Loucy (cell line): ENCODE data around the gene SOS1.
"Not testable (repeated sequence)": the region's sequence is repeated elsewhere in the genome, so short reads cannot be mapped to it uniquely, and the experiment has no call there.

Source experiments
- H2AFZ ChIP-seq: fragments of 200-600 bp; sonication (generic); 2 replicates; pipeline ENCODE4 v1.6.0; 2016; ENCODE audit warnings: antibody characterized with exemption, mild to moderate bottlenecking, low read length, moderate library complexity
- H3F3A ChIP-seq: fragments of 200-600 bp; 2 replicates; pipeline ENCODE4 v1.6.0; 2016; ENCODE audit warnings: antibody characterized with exemption, low read depth, mild to moderate bottlenecking
- H3K27me3 ChIP-seq: fragments of 200-600 bp; sonication (generic); 2 replicates; pipeline ENCODE4 v1.6.1; 2014; ENCODE audit warnings: low read length, mild to moderate bottlenecking; ENCODE audit not compliant: insufficient read depth, poor library complexity, severe bottlenecking
- H3K36me3 ChIP-seq: fragments of 200-600 bp; sonication (generic); 2 replicates; pipeline ENCODE4 v1.6.1; 2016; ENCODE audit warnings: low read length; ENCODE audit not compliant: insufficient read depth
- H3K4me1 ChIP-seq: fragments of 200-600 bp; sonication (generic); 2 replicates; pipeline ENCODE4 v1.5.1; 2014; ENCODE audit warnings: low read length, mild to moderate bottlenecking; ENCODE audit not compliant: insufficient read depth, poor library complexity, severe bottlenecking
- H3K4me2 ChIP-seq: fragments of 200-600 bp; sonication (generic); 2 replicates; pipeline ENCODE4 v1.6.0; 2014; ENCODE audit warnings: antibody characterized with exemption, low read length, low read depth, mild to moderate bottlenecking; ENCODE audit not compliant: poor library complexity, severe bottlenecking
- H3K4me3 ChIP-seq: fragments of 200-600 bp; sonication (generic); 2 replicates; pipeline ENCODE4 v1.5.1; 2014; ENCODE audit warnings: low read length, mild to moderate bottlenecking, mixed read lengths; ENCODE audit not compliant: poor library complexity, severe bottlenecking
- H3K79me2 ChIP-seq: fragments of 200-600 bp; sonication (generic); 2 replicates; pipeline ENCODE4 v1.6.1; 2014; ENCODE audit warnings: low read length; ENCODE audit not compliant: insufficient read depth
- H3K9ac ChIP-seq: fragments of 200-600 bp; sonication (generic); 2 replicates; pipeline ENCODE4 v1.6.0; 2014; ENCODE audit warnings: mild to moderate bottlenecking, low read depth, low read length, moderate library complexity; ENCODE audit not compliant: poor library complexity, severe bottlenecking
- H3K9me2 ChIP-seq: fragments of 200-600 bp; sonication (generic); replicated peaks from 2 replicates; pipeline ENCODE4 v1.6.1; 2016; ENCODE audit warnings: low read depth, low read length, mixed read lengths
- H3K9me3 ChIP-seq: fragments of 200-600 bp; sonication (generic); 2 replicates; pipeline ENCODE4 v1.6.1; 2014; ENCODE audit warnings: mild to moderate bottlenecking, antibody characterized with exemption, low read length, low read depth; ENCODE audit not compliant: insufficient read depth
- H4K20me1 ChIP-seq: fragments of 200-600 bp; sonication (generic); 2 replicates; pipeline ENCODE4 v1.6.0; 2014; ENCODE audit warnings: antibody characterized with exemption, low read length, mild to moderate bottlenecking; ENCODE audit not compliant: insufficient read depth, poor library complexity, severe bottlenecking
- EZH2phosphoT487 ChIP-seq: fragments of 200-600 bp; IDR thresholded peaks from 2 replicates; pipeline ENCODE4 v1.6.1; 2018; ENCODE audit warnings: antibody characterized with exemption, mild to moderate bottlenecking, moderate library complexity, borderline replicate concordance
- TF ChIP-seq, protein P1 (sequence below): fragments of 200-600 bp; sonication (generic); conservative IDR thresholded peaks from 2 replicates; pipeline ENCODE4 v1.5.1; 2014; ENCODE audit warnings: mild to moderate bottlenecking, antibody characterized with exemption, low read length

The SOS1 gene

DNA sequence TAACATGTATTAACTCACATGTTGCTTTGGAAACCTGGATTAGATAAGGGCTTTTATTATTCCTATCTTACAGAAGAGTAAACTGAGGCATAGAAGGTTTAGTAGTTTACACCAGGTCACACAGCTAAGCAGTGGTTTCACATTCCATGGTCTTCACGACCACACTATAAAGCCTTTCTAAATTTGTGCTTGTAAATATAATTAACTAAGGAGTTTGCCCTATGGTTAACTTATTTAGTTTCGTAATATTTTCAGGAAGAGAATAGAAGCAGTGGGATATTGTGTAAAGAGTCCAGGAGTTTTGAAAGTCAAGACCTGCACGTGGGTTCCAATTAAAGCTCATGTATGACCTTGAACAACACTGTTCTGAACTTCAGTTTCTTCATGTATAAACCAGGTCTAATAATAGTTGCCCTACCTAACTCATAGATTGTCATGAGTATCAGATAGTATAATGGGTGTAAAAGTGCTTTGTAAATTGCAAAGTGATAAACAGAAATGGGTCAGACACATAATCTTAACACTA is 19.5 kb upstream of the SOS1 start:
- H3K9me2 ChIP-seq: no peaks in the 10 kb centered on the region
- H3K27me3 ChIP-seq: no peaks in the 10 kb centered on the region
- H3K9me3 ChIP-seq: no peaks in the 10 kb centered on the region
- no peak overlapping the region for H3K4me2 ChIP-seq
- no peaks in the 10 kb centered on the region for H3K36me3 ChIP-seq
- no peaks in the 10 kb centered on the region for H3K79me2 ChIP-seq
- TF ChIP-seq EZH2phosphoT487: no peak
- TF ChIP-seq, protein P1, sequence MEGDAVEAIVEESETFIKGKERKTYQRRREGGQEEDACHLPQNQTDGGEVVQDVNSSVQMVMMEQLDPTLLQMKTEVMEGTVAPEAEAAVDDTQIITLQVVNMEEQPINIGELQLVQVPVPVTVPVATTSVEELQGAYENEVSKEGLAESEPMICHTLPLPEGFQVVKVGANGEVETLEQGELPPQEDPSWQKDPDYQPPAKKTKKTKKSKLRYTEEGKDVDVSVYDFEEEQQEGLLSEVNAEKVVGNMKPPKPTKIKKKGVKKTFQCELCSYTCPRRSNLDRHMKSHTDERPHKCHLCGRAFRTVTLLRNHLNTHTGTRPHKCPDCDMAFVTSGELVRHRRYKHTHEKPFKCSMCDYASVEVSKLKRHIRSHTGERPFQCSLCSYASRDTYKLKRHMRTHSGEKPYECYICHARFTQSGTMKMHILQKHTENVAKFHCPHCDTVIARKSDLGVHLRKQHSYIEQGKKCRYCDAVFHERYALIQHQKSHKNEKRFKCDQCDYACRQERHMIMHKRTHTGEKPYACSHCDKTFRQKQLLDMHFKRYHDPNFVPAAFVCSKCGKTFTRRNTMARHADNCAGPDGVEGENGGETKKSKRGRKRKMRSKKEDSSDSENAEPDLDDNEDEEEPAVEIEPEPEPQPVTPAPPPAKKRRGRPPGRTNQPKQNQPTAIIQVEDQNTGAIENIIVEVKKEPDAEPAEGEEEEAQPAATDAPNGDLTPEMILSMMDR: no peak
- H3F3A ChIP-seq: peaks cover 3% of the 10 kb centered on the region; the same call in 1 of the 2 replicates
- no peak overlapping the region for H3K9ac ChIP-seq
- no peak overlapping the region for H2AFZ ChIP-seq
- H3K4me3 ChIP-seq: no peak overlapping the region
- H4K20me1 ChIP-seq: no peaks in the 10 kb centered on the region
- peaks cover 18% of the 10 kb centered on the region for H3K4me1 ChIP-seq

DNA sequence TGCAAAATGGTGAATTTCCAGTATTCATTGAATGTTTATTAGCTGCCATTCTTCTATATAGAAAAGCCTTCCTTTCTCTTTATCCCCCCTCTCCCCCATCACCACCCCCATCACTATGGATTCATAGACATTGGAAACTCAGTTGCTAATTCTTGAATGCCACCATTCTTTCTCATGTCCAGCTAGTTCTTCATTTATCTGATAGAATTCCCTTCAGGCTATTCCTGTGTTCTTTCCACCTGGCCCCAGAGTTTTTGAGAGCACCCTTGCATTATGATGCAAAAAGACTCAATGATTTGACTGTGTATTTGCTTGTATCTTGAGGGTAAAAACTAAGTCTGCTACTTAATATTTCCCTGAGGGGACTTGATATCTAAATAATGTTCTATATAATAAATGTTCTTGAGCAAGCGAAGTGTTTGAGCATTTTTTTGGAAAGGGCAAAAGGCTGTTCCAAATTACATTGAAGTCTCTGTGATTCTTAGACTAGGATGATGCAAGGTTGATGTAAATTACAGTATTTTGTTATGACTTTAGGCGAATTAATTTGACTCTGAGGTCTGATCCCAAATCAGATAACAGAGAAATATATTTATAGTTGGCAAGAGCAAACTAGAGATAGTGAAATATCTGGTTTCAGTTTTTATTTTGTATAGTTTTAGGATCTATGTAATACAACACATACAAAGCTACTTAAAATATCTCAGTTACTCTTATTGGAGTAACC is 18.8 kb upstream of the SOS1 start:
- Histone ChIP-seq H2AFZ (no peak overlapping the region), H3K9me2 (no peaks in the 10 kb centered on the region), H3K9ac (no peak overlapping the region), H3F3A (peaks cover 3% of the 10 kb centered on the region; the same call in 1 of the 2 replicates), H3K4me2 (no peak overlapping the region), H3K27me3 (no peaks in the 10 kb centered on the region), H3K36me3 (no peaks in the 10 kb centered on the region), H3K4me3 (no peak overlapping the region), H3K9me3 (no peaks in the 10 kb centered on the region), H3K4me1 (peaks cover 19% of the 10 kb centered on the region), H3K79me2 (no peaks in the 10 kb centered on the region), H4K20me1 (no peaks in the 10 kb centered on the region)
- TF ChIP-seq EZH2phosphoT487: no peak
- TF ChIP-seq, protein P1: no peak

DNA sequence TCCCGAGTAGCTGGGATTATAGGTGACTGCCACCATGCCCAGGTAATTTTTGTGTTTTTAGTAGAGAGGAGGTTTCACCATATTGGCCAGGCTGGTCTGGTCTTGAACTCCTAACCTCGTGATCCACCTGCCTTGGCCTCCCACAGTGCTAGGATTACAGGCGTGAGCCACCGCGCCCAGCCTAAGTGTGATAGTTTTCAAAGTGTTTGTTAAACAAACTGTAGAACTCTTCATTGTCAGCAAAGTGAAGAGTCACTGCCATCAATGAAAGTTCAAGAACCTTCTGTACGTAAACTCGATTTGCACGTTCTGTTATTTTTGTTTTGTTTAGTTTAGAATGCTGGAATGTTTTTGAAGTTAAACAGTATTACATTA is 18.0 kb upstream of the SOS1 start:
- no peaks in the 10 kb centered on the region for H3K9me2 ChIP-seq
- H3F3A ChIP-seq: peaks cover 3% of the 10 kb centered on the region; the same call in 1 of the 2 replicates
- no peak overlapping the region for H3K9ac ChIP-seq
- H3K4me3 ChIP-seq: no peak overlapping the region
- TF ChIP-seq EZH2phosphoT487: no peak
- TF ChIP-seq, protein P1: no peak
- no peaks in the 10 kb centered on the region for H4K20me1 ChIP-seq
- no peaks in the 10 kb centered on the region for H3K9me3 ChIP-seq
- H3K4me2 ChIP-seq: no peak overlapping the region
- peaks cover 19% of the 10 kb centered on the region for H3K4me1 ChIP-seq
- H2AFZ ChIP-seq: no peak overlapping the region
- no peaks in the 10 kb centered on the region for H3K79me2 ChIP-seq
- H3K36me3 ChIP-seq: no peaks in the 10 kb centered on the region
- H3K27me3 ChIP-seq: no peaks in the 10 kb centered on the region

DNA sequence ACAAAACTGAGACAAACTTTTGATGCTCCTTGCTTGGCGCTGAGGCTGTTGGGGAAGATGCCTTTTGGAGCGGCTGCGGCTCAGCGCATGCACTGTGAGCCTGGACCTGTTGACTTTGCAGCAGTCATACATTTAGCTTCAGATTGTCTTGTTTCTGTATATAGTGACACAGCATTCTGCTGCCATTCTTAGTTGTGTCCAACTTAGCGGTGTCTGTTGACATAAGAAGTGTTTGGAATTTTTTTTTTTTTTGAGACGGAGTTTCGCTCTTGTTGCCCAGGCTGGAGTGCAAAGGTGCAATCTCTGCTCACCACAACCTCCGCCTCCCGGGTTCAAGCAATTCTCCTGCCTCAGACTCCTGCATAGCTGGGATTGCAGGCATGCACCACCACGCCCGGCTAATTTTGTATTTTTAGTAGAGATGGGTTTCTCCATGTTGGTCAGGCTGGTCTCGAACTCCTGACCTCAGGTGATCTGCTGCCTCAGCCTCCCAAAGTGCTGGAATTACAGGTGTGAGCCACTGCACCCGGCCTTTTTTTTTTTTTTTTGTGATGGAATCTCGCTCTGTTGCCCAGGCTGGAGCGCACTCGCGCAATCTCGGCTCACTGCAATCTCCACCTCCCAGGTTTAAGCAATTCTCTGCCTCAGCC is 17.5 kb upstream of the SOS1 start:
- not testable (repeated sequence) for H3K4me3 ChIP-seq, H2AFZ ChIP-seq, H3K9me2 ChIP-seq, H3K36me3 ChIP-seq, H4K20me1 ChIP-seq, H3K9me3 ChIP-seq, H3F3A ChIP-seq, H3K79me2 ChIP-seq, H3K4me2 ChIP-seq, H3K9ac ChIP-seq, H3K27me3 ChIP-seq
- peaks cover 19% of the 10 kb centered on the region for H3K4me1 ChIP-seq
